ENCODE data around the gene KCNN2. TPM values are rescaled to one million over a fixed set of nuclear protein-coding genes. Genes with fewer than 3 reads are reported as not detected.

KCNN2 gene
- total RNA-seq, 1 donor from 2014 or later: not detected

- DNase-seq (no peak), ATAC-seq (ENCODE audit: low read depth) (no peak)
- no peak overlapping the region for H3K4me3 Mint-ChIP-seq
- no peak overlapping the region for H3K27ac Mint-ChIP-seq
- H3K27me3 Mint-ChIP-seq: peaks cover 3% of the 10 kb centered on the region
- no peaks in the 10 kb centered on the region for H3K4me1 Mint-ChIP-seq
- no peaks in the 10 kb centered on the region for H3K9me3 Mint-ChIP-seq
- no peak for TF ChIP-seq CTCF (IDR thresholded peaks at IDR 0.05)
- H3K36me3 Mint-ChIP-seq (ENCODE audit: low read depth): no peaks in the 10 kb centered on the region
- ChIA-PET POLR2A (no interaction called here), CTCF (no interaction called here)
- intact Hi-C loops (cut with micrococcal nuclease): no loop called here
Measured at GRCh38 chr5:114387433-114387832, 25.6 kb downstream of the KCNN2 start.

- H3K4me3 Mint-ChIP-seq: no peak overlapping the region
- TF ChIP-seq CTCF (IDR thresholded peaks at IDR 0.05): no peak
- no peak overlapping the region for H3K27ac Mint-ChIP-seq
- H3K36me3 Mint-ChIP-seq (ENCODE audit: low read depth): no peaks in the 10 kb centered on the region
- ChIA-PET POLR2A (no interaction called here), CTCF (no interaction called here)
- intact Hi-C loops (cut with micrococcal nuclease): no loop called here
- no peaks in the 10 kb centered on the region for H3K9me3 Mint-ChIP-seq
- no peak for ATAC-seq (ENCODE audit: low read depth)
- no peaks in the 10 kb centered on the region for H3K4me1 Mint-ChIP-seq
- H3K27me3 Mint-ChIP-seq: peaks cover 3% of the 10 kb centered on the region
- DNase-seq: no peak
Measured at GRCh38 chr5:114390431-114390830, 28.6 kb downstream of the KCNN2 start.

- Mint-ChIP-seq H3K27ac (no peak overlapping the region), H3K36me3 (ENCODE audit: low read depth) (no peaks in the 10 kb centered on the region), H3K27me3 (peaks cover 3% of the 10 kb centered on the region), H3K9me3 (no peaks in the 10 kb centered on the region), H3K4me1 (no peaks in the 10 kb centered on the region), H3K4me3 (no peak overlapping the region)
- intact Hi-C loops (cut with micrococcal nuclease): no loop called here
- DNase-seq (no peak), ATAC-seq (ENCODE audit: low read depth) (no peak)
- no peak for TF ChIP-seq CTCF (IDR thresholded peaks at IDR 0.05)
- POLR2A ChIA-PET: no interaction called here
- CTCF ChIA-PET: no interaction called here
Measured at GRCh38 chr5:114391321-114391720, 29.5 kb downstream of the KCNN2 start.

- Mint-ChIP-seq H3K4me3 (no peak overlapping the region), H3K36me3 (ENCODE audit: low read depth) (no peaks in the 10 kb centered on the region), H3K27me3 (peaks cover 3% of the 10 kb centered on the region), H3K4me1 (no peaks in the 10 kb centered on the region), H3K9me3 (no peaks in the 10 kb centered on the region), H3K27ac (no peak overlapping the region)
- ChIA-PET POLR2A (no interaction called here), CTCF (no interaction called here)
- ATAC-seq (ENCODE audit: low read depth) (no peak), DNase-seq (no peak)
- TF ChIP-seq CTCF (IDR thresholded peaks at IDR 0.05): no peak
- intact Hi-C loops (cut with micrococcal nuclease): no loop called here
Measured at GRCh38 chr5:114393159-114393558, 31.3 kb downstream of the KCNN2 start.

GRCh38 chr5:114402206-114402605 lies 40.3 kb downstream of the KCNN2 start:
- Mint-ChIP-seq H3K9me3 (peaks cover 3% of the 10 kb centered on the region), H3K27ac (no peak overlapping the region), H3K4me3 (no peak overlapping the region), H3K27me3 (peaks cover 4% of the 10 kb centered on the region), H3K36me3 (ENCODE audit: low read depth) (no peaks in the 10 kb centered on the region), H3K4me1 (no peaks in the 10 kb centered on the region)
- ATAC-seq (ENCODE audit: low read depth) (no peak), DNase-seq (no peak)
- ChIA-PET CTCF (no interaction called here), POLR2A (no interaction called here)
- TF ChIP-seq CTCF (IDR thresholded peaks at IDR 0.05): no peak
- intact Hi-C loops (cut with micrococcal nuclease): no loop called here
